WTC11 (cell line): ENCODE data around the gene LTBP3.

Experiments
- AFF4 ChIP-seq: sonication (generic); formaldehyde crosslinking; IDR thresholded peaks from 2 replicates; pipeline ENCODE4 v1.8.1; 2023; ENCODE audit warnings: mild to moderate bottlenecking, missing genetic modification reagents, borderline replicate concordance
- FOXJ3 ChIP-seq: sonication (generic); formaldehyde crosslinking; IDR thresholded peaks from 2 replicates; pipeline ENCODE4 v1.9.0; 2021; ENCODE audit warnings: missing genetic modification reagents, mild to moderate bottlenecking, borderline replicate concordance
- JUN ChIP-seq: sonication (generic); formaldehyde crosslinking; IDR thresholded peaks from 2 replicates; pipeline ENCODE4 v1.8.0; 2023; ENCODE audit warnings: mild to moderate bottlenecking, missing genetic modification reagents
- NR3C1 ChIP-seq: sonication (generic); formaldehyde crosslinking; conservative IDR thresholded peaks from 2 replicates; pipeline ENCODE4 v1.8.1; 2023; ENCODE audit warnings: low read depth, mild to moderate bottlenecking, missing genetic modification reagents
- TF ChIP-seq, protein P1 (sequence below): sonication (generic); formaldehyde crosslinking; IDR thresholded peaks from 2 replicates; pipeline ENCODE4 v1.8.1; 2023; ENCODE audit warnings: mild to moderate bottlenecking, missing genetic modification reagents, moderate library complexity
- TF ChIP-seq, protein P2 (sequence below): fragments of 200-600 bp; IDR thresholded peaks from 2 replicates; pipeline ENCODE4 v1.8.0; 2022; ENCODE audit warnings: antibody characterized with exemption

DNA sequence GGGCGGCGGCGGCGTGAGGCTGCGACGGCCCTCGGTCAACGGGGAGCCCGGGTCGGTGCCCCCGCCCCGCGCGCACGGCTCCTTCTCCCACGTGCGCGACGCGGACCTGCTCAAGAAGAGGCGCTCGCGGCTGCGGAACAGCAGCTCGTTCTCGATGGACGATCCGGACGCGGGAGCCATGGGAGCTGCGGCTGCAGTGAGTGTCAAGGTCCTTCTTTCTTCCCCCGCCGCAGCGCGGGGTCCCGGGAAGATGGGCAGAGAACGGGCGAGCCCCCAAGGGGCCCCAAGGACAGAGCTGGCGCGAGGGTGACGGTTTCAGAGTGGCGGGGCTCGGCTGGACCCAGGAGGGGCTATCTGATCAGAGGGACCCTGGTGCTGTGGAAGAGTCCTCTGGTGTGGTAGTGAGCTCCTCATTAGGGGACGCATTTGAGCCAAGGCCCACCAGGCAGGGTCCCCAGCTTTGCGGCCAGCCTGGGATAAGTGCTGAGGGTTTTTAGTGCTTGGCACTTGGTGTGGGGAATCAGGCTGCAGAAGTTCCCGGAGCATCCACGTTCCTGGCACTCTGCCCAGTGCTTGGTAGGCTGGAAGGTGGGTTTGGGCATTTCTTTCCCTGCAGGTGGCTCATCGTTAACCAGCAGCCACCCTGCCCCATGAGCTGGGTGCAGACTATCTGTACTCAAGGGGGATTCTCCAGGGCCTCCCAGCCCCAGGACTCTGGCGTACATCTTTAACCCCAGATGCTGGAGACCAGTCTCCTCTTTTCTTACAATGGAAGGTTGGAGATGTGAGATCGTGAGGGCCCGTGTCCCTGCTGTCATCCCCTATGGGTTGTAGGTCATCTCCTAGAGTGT, 27.5 kb upstream of the LTBP3 start:
- TF ChIP-seq NR3C1 (no peak), JUN (CRISPR knock-in tag) (no peak), FOXJ3 (CRISPR knock-in tag) (no peak), AFF4 (no peak)
- TF ChIP-seq, protein P1, sequence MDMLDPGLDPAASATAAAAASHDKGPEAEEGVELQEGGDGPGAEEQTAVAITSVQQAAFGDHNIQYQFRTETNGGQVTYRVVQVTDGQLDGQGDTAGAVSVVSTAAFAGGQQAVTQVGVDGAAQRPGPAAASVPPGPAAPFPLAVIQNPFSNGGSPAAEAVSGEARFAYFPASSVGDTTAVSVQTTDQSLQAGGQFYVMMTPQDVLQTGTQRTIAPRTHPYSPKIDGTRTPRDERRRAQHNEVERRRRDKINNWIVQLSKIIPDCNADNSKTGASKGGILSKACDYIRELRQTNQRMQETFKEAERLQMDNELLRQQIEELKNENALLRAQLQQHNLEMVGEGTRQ = no peak
- TF ChIP-seq, protein P2, sequence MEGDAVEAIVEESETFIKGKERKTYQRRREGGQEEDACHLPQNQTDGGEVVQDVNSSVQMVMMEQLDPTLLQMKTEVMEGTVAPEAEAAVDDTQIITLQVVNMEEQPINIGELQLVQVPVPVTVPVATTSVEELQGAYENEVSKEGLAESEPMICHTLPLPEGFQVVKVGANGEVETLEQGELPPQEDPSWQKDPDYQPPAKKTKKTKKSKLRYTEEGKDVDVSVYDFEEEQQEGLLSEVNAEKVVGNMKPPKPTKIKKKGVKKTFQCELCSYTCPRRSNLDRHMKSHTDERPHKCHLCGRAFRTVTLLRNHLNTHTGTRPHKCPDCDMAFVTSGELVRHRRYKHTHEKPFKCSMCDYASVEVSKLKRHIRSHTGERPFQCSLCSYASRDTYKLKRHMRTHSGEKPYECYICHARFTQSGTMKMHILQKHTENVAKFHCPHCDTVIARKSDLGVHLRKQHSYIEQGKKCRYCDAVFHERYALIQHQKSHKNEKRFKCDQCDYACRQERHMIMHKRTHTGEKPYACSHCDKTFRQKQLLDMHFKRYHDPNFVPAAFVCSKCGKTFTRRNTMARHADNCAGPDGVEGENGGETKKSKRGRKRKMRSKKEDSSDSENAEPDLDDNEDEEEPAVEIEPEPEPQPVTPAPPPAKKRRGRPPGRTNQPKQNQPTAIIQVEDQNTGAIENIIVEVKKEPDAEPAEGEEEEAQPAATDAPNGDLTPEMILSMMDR = no peak
